H1 (cell line): ENCODE measurements around the gene CD14. TPM values are rescaled to one million over a fixed set of nuclear protein-coding genes. Genes with fewer than 3 reads are reported as not detected.
A peak's percentile ranks its signal among the peaks of the same experiment; 100 is the strongest.

ENCODE experiments used
- BRCA1 ChIP-seq: IDR thresholded peaks from 2 replicates; pipeline ENCODE4 v1.6.1; 2012; ENCODE audit warnings: low read depth, low read length, improper control_type of control experiment
- CEBPB ChIP-seq: IDR thresholded peaks from 2 replicates; pipeline ENCODE4 v1.6.1; 2012; ENCODE audit warnings: low read depth, low read length
- CTBP2 ChIP-seq: IDR thresholded peaks from 2 replicates; pipeline ENCODE4 v1.7.0; 2011; ENCODE audit warnings: borderline replicate concordance, mild to moderate bottlenecking, moderate library complexity, mixed read lengths, low read length; ENCODE audit not compliant: insufficient read depth, insufficient read length
- EGR1 ChIP-seq: IDR thresholded peaks from 2 replicates; pipeline ENCODE4 v1.6.1; 2011; ENCODE audit warnings: low read depth, low read length, borderline replicate concordance
- GABPA ChIP-seq: IDR thresholded peaks from 2 replicates; pipeline ENCODE4 v1.6.1; 2011; ENCODE audit warnings: mild to moderate bottlenecking, low read length, moderate library complexity, borderline replicate concordance; ENCODE audit not compliant: insufficient read depth
- HDAC2 ChIP-seq, 2 experiments: fragments of 300-600 bp in 1 of 2; sonication (generic) in 1 of 2; IDR thresholded peaks; 2 replicates each; pipeline ENCODE4 v1.6.1; 2011 to 2012; ENCODE audit warnings: low read depth in 2 of 2, low read length in 2 of 2, mild to moderate bottlenecking in 2 of 2, moderate library complexity in 2 of 2, borderline replicate concordance in 1 of 2, inconsistent platforms in 1 of 2
- KDM4A ChIP-seq: IDR thresholded peaks from one replicate; pipeline ENCODE4 v1.7.1; 2012; ENCODE audit warnings: low read depth, mild to moderate bottlenecking, moderate library complexity, low read length, inconsistent platforms; ENCODE audit not compliant: severe bottlenecking
- PHF8 ChIP-seq: fragments of 200-600 bp; sonication (generic); conservative IDR thresholded peaks from 2 replicates; pipeline ENCODE4 v1.7.1; 2012; ENCODE audit warnings: low read depth, mild to moderate bottlenecking, inconsistent platforms, low read length, moderate library complexity
- POLR2A ChIP-seq, 2 experiments: IDR thresholded peaks; 1 replicate in 1 of 2; 2 replicates in 1 of 2; pipeline ENCODE4 v1.6.1; 2011; ENCODE audit warnings: low read depth in 2 of 2, low read length in 2 of 2, mild to moderate bottlenecking in 2 of 2; ENCODE audit errors: control extremely low read depth in 1 of 2
- POU5F1 ChIP-seq: IDR thresholded peaks from 2 replicates; pipeline ENCODE4 v1.6.1; 2011; ENCODE audit warnings: low read depth, mild to moderate bottlenecking, low read length, moderate library complexity
- SIRT6 ChIP-seq: IDR thresholded peaks from one replicate; pipeline ENCODE4 v1.7.1; 2012; ENCODE audit warnings: low read length, inconsistent platforms
- SIX5 ChIP-seq: IDR thresholded peaks from 2 replicates; pipeline ENCODE4 v1.6.1; 2011; ENCODE audit warnings: mild to moderate bottlenecking, low read depth, low read length
- TAF7 ChIP-seq: optimal IDR thresholded peaks from 2 replicates; pipeline ENCODE3; 2011; ENCODE audit warnings: low read depth, mild to moderate bottlenecking, inconsistent platforms, low read length, moderate library complexity, borderline replicate concordance
- TBP ChIP-seq: IDR thresholded peaks from 2 replicates; pipeline ENCODE4 v1.6.1; 2011; ENCODE audit warnings: low read depth, low read length, improper control_type of control experiment
- TEAD4 ChIP-seq: IDR thresholded peaks from 2 replicates; pipeline ENCODE4 v1.6.1; 2012; ENCODE audit warnings: low read depth, low read length, inconsistent platforms, mixed read lengths
- polyA plus RNA-seq, 7 experiments: library from polyadenylated mRNA; depleted of rRNA in 3 of 7; stranded (reverse) in 5 of 7; unstranded in 2 of 7; fragments of >200 nt in 5 of 7; fragments of 200-250 nt in 2 of 7; gene quantifications; 1 replicate in 5 of 7; 2 replicates in 1 of 7; 4 replicates in 1 of 7; pipeline versions ENCODE4 v1.2.1 to v1.2.3, GENCODE V29; 2011 to 2013; ENCODE audit warnings: missing spikeins in 2 of 7, mixed read lengths in 2 of 7
- total RNA-seq: library from RNA; stranded (reverse); fragmentation: NEBNext Ultra II Directional; extraction: Animal tissue kit (Norgen Biotek cat#: 25700); gene quantifications from 2 replicates; pipeline ENCODE4 v1.2.1, GENCODE V29; 2021
- TF ChIP-seq, protein P1 (sequence below): IDR thresholded peaks from 2 replicates; pipeline ENCODE4 v1.6.1; 2011; ENCODE audit warnings: low read depth, mild to moderate bottlenecking, low read length; ENCODE audit not compliant: insufficient read depth

Gene CD14
- total and polyA plus RNA-seq, 2 of the 8 experiments (the other 6 are each of a cell fraction or from before 2014, with no cell fraction given) = 0.15 TPM; not detected in 1

DNA sequence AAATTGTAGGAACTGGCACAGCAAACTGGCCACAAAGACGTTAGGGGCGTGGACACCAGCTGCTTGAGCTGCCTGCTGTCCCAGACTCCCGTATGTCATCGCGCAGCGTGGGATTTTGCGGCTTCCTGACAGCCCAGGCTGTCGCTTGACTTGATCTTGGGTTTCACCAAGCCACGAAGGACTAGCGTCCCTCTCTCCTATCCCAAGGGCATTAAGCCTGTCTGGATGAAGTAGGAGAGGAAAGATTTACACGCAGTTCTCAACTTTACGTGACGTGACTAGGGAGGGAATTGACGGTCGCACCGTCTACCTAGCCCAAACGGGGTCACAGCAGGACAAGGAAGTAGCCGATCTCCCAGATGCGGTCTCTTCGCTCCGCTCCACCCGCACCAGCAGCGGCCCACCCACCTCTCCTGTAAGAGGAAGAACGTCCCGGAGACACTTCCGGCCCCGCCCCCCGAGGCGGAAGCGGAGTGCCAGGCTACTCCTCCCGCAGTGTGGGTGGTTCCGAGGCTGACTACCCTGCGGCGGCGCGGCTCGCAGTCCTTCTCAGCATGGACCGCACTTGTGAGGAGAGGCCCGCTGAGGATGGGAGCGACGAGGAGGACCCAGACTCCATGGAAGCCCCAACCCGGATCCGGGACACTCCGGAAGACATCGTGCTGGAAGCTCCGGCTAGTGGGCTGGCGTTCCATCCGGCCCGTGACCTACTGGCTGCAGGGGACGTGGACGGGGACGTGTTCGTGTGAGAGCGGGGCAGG is 31.6 kb upstream of the CD14 start, which contains the start of gene WDR55 (continued):
- TF ChIP-seq GABPA (peak; percentile 87), TBP (peak; percentile 79), EGR1 (peak; percentile 99), BRCA1 (no peak), POU5F1 (no peak), PHF8 (no peak; the same call in 1 of the 2 replicates), KDM4A (peak; percentile 70), CTBP2 (peak; percentile 55), SIX5 (no peak), HDAC2 (IDR thresholded peaks at IDR 0.05; ENCODE audit: borderline replicate concordance in 1 of 2, low read depth in 2 of 2, low read length in 2 of 2) (peak; percentile 67 to 86; a peak in 2 of 4 replicates), CEBPB (no peak), TEAD4 (no peak), POLR2A (IDR thresholded peaks at IDR 0.05; ENCODE audit: control extremely low read depth in 1 of 2, low read depth in 2 of 2, low read length in 2 of 2) (peak in 1 of 2 experiments; percentile 71; a peak in 2 of 3 replicates), TAF7 (no peak), SIRT6 (peak; percentile 80)
- TF ChIP-seq, protein P1, sequence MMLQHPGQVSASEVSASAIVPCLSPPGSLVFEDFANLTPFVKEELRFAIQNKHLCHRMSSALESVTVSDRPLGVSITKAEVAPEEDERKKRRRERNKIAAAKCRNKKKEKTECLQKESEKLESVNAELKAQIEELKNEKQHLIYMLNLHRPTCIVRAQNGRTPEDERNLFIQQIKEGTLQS = no peak
- TF ChIP-seq, all 59 proteins: peak for 16
